Measurements from ENCODE around the gene PMM1.

Gene PMM1

GRCh38 chr22:41538583-41538982 lies 51.1 kb downstream of the PMM1 start:
- DNase-seq (ENCODE audit: low read depth in 2 of 2): no peak

DNA sequence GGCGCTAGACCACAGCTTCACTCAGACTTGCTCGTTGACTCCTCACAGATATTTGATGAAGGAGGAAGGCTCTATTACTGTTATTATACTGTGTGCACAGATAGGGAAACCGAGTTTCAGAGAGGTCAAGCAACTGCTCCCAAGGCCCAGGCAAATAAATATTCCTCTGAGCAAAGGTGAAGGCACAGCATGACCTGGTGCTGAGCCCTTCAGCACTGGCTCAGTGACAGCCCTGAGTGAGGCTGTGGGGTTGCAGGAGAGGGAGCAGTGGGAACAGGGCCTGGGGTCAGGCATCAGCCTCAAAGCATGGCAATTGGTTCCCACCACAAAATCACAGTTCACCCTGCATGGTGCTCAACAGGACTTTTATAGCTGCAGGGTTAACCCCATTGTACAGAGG lies 52.4 kb downstream of the PMM1 start:
- DNase-seq (ENCODE audit: low read depth in 2 of 2): no peak

DNA sequence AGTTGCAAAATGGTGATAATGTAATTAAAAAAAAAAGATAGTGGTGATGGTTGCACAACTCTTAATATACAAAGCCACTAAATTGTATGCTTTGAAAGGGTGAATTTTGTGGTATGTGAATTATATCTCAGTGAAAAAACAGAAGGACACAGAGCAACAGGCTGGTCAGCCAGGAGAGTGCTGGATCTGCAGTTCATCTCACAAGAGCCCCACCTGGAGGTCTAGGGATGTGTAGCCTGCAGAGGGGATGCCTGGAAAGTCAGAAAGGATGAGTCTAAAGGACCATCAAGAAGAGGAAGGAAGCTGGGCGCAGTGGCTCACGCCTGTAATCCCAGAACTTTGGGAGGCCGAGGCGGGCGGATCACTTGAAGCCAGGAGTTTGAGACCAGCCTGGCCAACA lies 54.4 kb downstream of the PMM1 start:
- DNase-seq (ENCODE audit: low read depth in 2 of 2): no peak

GRCh38 chr22:41534219-41534618 lies 55.4 kb downstream of the PMM1 start:
- no peak for DNase-seq (ENCODE audit: low read depth in 2 of 2)

DNA sequence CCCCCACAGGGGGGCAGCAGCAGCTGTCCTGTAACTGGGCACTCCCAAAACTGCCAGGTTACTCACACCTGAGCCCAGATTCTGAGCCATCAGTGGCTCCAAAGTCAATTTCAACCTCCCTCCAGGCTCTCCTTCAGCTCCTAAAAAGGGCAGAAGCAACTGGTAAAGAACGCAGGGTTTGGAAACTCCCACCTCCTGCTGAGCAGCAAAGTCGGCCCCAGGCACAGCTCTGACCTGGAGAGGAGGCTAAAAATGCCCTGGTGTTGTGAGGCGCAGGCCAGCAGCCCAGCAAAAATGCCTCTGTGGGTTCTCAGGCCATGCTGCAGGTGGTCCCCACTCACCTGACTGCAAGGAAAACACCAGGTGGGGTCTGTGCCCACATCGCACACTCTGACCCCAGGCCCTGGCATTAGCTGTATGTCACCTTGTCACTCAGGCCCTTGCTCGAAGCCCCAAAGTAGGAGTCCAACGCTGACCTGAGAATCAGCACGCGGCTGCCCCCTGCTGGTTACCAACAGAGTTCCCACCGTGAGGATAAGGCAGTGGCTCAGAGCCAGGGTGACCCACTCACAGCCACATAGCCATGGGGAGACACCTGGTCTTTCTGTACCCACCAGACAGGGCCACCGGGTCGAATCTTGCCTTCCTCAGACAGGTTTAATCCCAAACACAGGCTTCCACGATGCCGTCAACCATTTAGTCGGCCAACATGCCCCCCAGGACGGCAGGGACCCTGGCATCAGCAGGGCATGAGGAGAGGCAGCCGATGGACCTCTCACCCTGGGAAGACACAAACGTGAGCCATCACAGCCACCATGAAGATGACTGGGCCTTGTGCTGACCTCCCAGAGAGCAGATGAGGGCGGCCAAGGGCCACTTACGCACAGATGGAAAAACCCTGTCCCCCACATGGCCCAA lies 56.5 kb downstream of the PMM1 start:
- DNase-seq (ENCODE audit: low read depth in 2 of 2): peak in 1 of 2 donors; percentile 18

GRCh38 chr22:41531715-41532477 lies 57.7 kb downstream of the PMM1 start:
- no peak for DNase-seq (ENCODE audit: low read depth in 2 of 2)

DNA sequence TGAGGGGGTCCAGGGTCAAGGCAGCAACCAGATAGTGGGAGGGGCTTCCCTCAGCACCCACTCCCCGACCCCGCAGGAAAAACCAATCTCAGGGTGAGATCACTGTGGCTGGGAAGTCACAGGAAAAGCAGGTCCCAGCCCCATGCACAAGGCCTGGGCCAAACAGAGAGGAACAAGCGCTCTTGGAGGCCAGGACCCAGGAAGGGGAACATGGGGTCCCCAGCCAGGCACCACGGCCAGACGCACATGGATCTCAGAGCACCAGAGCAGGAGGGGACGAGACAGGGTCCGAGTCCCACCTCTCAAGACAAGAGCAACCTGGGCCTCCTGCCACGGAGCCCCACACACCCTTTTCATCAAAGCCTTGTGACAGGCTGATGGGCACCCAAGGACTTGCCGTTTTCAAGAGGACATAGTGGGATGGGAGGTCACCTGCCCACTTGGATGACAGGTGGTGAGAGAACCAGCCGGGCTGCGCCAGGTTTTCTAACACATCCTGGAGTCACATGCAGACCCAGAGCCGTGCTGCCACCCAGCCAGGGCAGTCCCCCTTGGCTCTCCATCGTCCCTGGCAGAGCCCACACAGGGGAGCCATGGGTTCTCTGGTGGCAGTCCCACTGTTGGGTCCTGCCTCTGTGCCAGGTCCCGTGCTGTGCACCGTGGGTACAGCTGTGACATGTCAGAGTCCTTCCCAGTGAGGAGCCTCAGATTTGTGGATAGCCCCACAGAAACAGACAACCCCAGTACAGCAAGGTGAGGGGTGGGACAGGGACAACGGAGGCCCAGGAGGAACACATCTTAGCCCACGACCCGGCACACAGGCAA lies 58.5 kb downstream of the PMM1 start:
- no peak for DNase-seq (ENCODE audit: low read depth in 2 of 2)

DNA sequence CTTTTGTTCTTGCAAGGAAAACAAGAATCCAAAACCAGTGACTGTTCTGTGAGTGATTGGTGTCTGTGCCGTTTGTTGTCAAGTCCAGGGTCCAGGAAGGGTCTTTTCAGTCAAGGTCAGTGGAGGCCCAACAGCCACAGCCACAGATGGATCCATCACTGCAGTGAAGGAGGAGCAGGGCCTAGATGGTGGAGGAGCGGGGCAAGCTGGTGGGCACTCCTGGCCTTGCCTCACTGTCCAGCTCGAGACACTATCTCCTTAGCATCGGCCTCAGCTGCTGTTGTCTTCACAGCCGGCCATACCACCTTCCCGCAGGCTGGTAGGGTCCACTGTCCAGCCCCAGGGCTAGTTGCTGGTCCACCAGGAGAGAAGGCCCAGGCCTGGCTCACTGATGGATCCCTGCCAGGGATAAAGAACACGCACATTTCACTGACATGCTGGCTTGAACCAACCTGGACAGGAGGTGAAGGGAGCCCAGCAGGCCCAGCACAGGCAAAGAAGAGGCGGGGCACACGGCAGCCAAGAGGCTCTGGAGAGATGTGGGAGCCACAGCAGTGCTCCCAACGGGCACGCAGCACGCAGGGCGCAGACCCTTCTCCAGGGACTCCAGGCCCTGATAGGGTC lies 60.6 kb downstream of the PMM1 start:
- DNase-seq (ENCODE audit: low read depth in 2 of 2): no peak

GRCh38 chr22:41528132-41528766 lies 61.4 kb downstream of the PMM1 start:
- DNase-seq (ENCODE audit: low read depth in 2 of 2): no peak
